Breast epithelium (tissue), 3 donors: ENCODE data around the gene FATE1.

Experiments
- CTCF ChIP-seq, 3 donors: fragments of 450-650 bp; IDR thresholded peaks; one replicate each; pipeline ENCODE4 v1.5.1; 2016 to 2017; ENCODE audit warnings: antibody characterized with exemption in 3 of 3, mild to moderate bottlenecking in 3 of 3, moderate library complexity in 3 of 3
- POLR2A ChIP-seq: fragments of 450-650 bp; IDR thresholded peaks from one replicate; pipeline ENCODE4 v1.6.1; 2016; ENCODE audit warnings: antibody characterized with exemption, mild to moderate bottlenecking, moderate library complexity
- POLR2AphosphoS5 ChIP-seq, 3 donors: sonication (generic); formaldehyde crosslinking; IDR thresholded peaks; one replicate each; pipeline ENCODE4 v1.6.1; 2017; ENCODE audit warnings: antibody characterized with exemption in 3 of 3

- TF ChIP-seq CTCF (IDR thresholded peaks at IDR 0.05) (no peak), POLR2A (no peak), POLR2AphosphoS5 (IDR thresholded peaks at IDR 0.05) (no peak)
These were observed 7.0 kb upstream of the FATE1 start for GRCh38 chrX:151708821-151709220.
